ENCODE data around the gene MLLT6.

- TF ChIP-seq POLR2A (IDR thresholded peaks at IDR 0.05; ENCODE audit: low read length) = no peak
- no peak for TF ChIP-seq GATA1 (IDR thresholded peaks at IDR 0.05; ENCODE audit: low read depth, low read length)
Observed at GRCh38 chr17:38748149-38748891, 43.2 kb downstream of the MLLT6 start, which contains the start of gene PCGF2.
